Measurements from ENCODE around the gene FBXW12.

- TF ChIP-seq EZH2phosphoT487 (IDR thresholded peaks at IDR 0.05; ENCODE audit: insufficient read depth, low read depth) (no peak), EZH2 (IDR thresholded peaks at IDR 0.05; ENCODE audit: insufficient read depth, poor library complexity, severe bottlenecking) (no peak)
Observed at GRCh38 chr3:48361928-48362327, 10.1 kb upstream of the FBXW12 start.
